Spleen (tissue), 11 donors: ENCODE results near the gene SLIT1. TPM values are rescaled to one million over a fixed set of nuclear protein-coding genes. Genes with fewer than 3 reads are reported as not detected.

Source experiments
- DNase-seq: peaks from one replicate; pipeline ENCODE4 v3.0.0-alpha.2; 2020
- H3K27ac ChIP-seq, 8 donors: fragments of 200-600 bp; sonication (generic) in 7 of 8; 1 replicate in 4 of 8; 2 replicates in 4 of 8; pipeline versions ENCODE4 v1.5.0 to v1.8.0; 2016 to 2021; ENCODE audit warnings: inconsistent platforms in 4 of 8, mild to moderate bottlenecking in 4 of 8, moderate library complexity in 1 of 8
- H3K27me3 ChIP-seq, 7 donors: fragments of 200-600 bp; sonication (generic) in 6 of 7; replicated peaks in 1 of 7; 1 replicate in 4 of 7; 2 replicates in 3 of 7; pipeline versions ENCODE4 v1.5.0 to v1.8.0; 2016 to 2021; ENCODE audit warnings: inconsistent platforms in 3 of 7, mild to moderate bottlenecking in 1 of 7
- H3K36me3 ChIP-seq, 6 donors: fragments of 200-600 bp; sonication (generic) in 5 of 6; 1 replicate in 4 of 6; 2 replicates in 2 of 6; pipeline versions ENCODE4 v1.5.0 to v1.8.0; 2016 to 2021; ENCODE audit warnings: inconsistent platforms in 2 of 6
- H3K4me1 ChIP-seq, 6 donors: fragments of 200-600 bp; sonication (generic) in 5 of 6; 1 replicate in 3 of 6; 2 replicates in 3 of 6; pipeline versions ENCODE4 v1.5.0 to v1.8.0; 2016 to 2021; ENCODE audit warnings: inconsistent platforms in 3 of 6
- H3K4me3 ChIP-seq, 8 donors: fragments of 200-600 bp; sonication (generic) in 7 of 8; 1 replicate in 4 of 8; 2 replicates in 4 of 8; pipeline versions ENCODE4 v1.5.0 to v1.8.0; 2016 to 2021; ENCODE audit warnings: inconsistent platforms in 4 of 8, mild to moderate bottlenecking in 4 of 8, moderate library complexity in 2 of 8
- H3K9me3 ChIP-seq, 8 donors: fragments of 200-600 bp; sonication (generic) in 7 of 8; 1 replicate in 4 of 8; 2 replicates in 4 of 8; pipeline versions ENCODE4 v1.5.0 to v1.8.0; 2016 to 2021; ENCODE audit warnings: inconsistent platforms in 4 of 8
- POLR2A ChIP-seq, 3 donors: fragments of 450-650 bp; IDR thresholded peaks; one replicate each; pipeline ENCODE4 v1.5.1; 2017; ENCODE audit warnings: antibody characterized with exemption in 3 of 3, mild to moderate bottlenecking in 1 of 3
- POLR2AphosphoS5 ChIP-seq, 3 donors: sonication (generic); formaldehyde crosslinking; IDR thresholded peaks; one replicate each; pipeline ENCODE4 v1.5.1; 2017; ENCODE audit warnings: antibody characterized with exemption in 3 of 3
- WGBS, 5 donors: extraction: QIAGEN DNeasy Blood & Tissue Kit in 3 of 5; methylation state at CpG; one replicate each; pipeline versions ENCODE4 v1.1.5 to v1.1.7; 2013 to 2018; 5-methylcytosine and 5-hydroxymethylcytosine counted together
- intact Hi-C: fragments of 100-400 bp; cut with DNase I; formaldehyde crosslinking; loops from one replicate; pipeline ENCODE4 v1.15.0; 2023; ENCODE audit warnings: low total_unique reads
- polyA plus RNA-seq, 3 donors: library from polyadenylated mRNA; stranded (reverse); fragments of 200-250 nt; gene quantifications; one replicate each; pipeline ENCODE4 v1.2.1, GENCODE V29; 2013
- total RNA-seq, 7 donors: library from RNA; depleted of rRNA in 3 of 7; stranded (reverse); fragments of >200 nt in 3 of 7; fragmentation: NEBNext Ultra II Directional in 4 of 7; extraction: Animal tissue kit (Norgen Biotek cat#: 25700) in 4 of 7; gene quantifications; one replicate each; pipeline versions ENCODE4 v1.1.0 to v1.2.1, GENCODE V29; 2016 to 2021
- TF ChIP-seq, protein P1 (sequence below), 11 experiments: fragments of 200-600 bp in 7 of 11; fragments of 450-650 bp in 4 of 11; sonication (generic) in 4 of 11; IDR thresholded peaks in 8 of 11; conservative IDR thresholded peaks in 3 of 11; 1 replicate in 7 of 11; 2 replicates in 4 of 11; pipeline versions ENCODE4 v1.4.0 to v1.8.0; 2016 to 2021; ENCODE audit warnings: antibody characterized with exemption in 11 of 11, inconsistent platforms in 4 of 11, mild to moderate bottlenecking in 1 of 11
- donor health status: healthy with polysubstance abuse.
- donor health status: DM: no; HTN: no; CAD: no; lungs with moderate emphysema.
- donor health status: DM: no; HTN: no; CAD: no.
- donor health status: Bipolar disorder and iron deficiency.
- donor health status: healthy.
- donor health status: DM: no; HTN: no; CAD: no.
- donor health status: DM: yes; HTN: yes; CAD: no.

Gene SLIT1
- total and polyA plus RNA-seq, 10 donors: 0.11 to 0.82 (median 0.52) TPM

DNA sequence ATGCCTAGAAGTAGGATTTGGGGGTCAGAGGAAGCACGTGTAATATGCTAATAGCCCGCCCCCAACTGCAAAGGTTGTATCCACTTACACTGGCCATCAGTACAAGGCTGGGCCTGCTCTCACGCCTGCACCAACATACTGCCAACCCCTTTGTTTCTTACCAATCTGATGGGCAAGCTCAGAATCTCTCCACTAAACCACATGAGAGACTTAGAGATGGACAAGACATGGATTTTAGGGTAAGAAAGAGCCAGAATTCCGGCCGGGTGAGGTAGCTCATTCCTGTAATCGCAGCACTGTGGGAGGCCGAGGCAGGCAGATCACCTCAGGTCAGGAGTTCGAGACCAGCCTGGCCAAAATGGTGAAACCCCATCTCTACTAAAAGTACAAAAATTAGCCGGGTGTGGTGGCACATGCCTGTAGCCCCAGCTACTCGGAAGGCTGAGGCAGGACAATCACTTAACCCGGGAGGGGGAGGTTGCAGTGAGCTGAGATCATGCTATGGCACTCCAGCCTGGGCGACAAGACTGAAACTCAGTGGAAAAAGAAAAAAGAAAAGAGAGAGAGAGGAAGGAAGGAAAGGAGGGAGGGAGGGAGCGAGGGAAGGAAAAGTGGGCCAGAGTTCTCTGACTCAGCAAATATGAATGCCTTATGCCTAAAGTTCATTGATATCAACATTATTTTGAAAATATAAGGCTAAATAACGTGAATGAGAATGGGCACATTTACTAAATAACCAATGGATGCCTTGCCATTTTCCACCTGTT, 162.2 kb downstream of the SLIT1 start:
- TF ChIP-seq POLR2A (IDR thresholded peaks at IDR 0.05) (no peak), POLR2AphosphoS5 (IDR thresholded peaks at IDR 0.05) (no peak)
- TF ChIP-seq, protein P1, sequence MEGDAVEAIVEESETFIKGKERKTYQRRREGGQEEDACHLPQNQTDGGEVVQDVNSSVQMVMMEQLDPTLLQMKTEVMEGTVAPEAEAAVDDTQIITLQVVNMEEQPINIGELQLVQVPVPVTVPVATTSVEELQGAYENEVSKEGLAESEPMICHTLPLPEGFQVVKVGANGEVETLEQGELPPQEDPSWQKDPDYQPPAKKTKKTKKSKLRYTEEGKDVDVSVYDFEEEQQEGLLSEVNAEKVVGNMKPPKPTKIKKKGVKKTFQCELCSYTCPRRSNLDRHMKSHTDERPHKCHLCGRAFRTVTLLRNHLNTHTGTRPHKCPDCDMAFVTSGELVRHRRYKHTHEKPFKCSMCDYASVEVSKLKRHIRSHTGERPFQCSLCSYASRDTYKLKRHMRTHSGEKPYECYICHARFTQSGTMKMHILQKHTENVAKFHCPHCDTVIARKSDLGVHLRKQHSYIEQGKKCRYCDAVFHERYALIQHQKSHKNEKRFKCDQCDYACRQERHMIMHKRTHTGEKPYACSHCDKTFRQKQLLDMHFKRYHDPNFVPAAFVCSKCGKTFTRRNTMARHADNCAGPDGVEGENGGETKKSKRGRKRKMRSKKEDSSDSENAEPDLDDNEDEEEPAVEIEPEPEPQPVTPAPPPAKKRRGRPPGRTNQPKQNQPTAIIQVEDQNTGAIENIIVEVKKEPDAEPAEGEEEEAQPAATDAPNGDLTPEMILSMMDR (IDR thresholded peaks at IDR 0.05 in 8 of 11, conservative IDR thresholded peaks at IDR 0.05 in 3 of 11): no peak
- Histone ChIP-seq H3K27me3 (no peaks in the 10 kb centered on the region), H3K36me3 (no peaks in the 10 kb centered on the region), H3K27ac (no peak overlapping the region), H3K4me3 (no peak overlapping the region), H3K9me3 (no peaks in the 10 kb centered on the region), H3K4me1 (peaks cover 0 to 12% (median 4%) of the 10 kb centered on the region in 6 donors)
- 70 to 79% (median 71%) methylated on average over 14 of the region's 14 CpGs for WGBS, 5 donors
- no peak for DNase-seq
- intact Hi-C loops: no loop called here

DNA sequence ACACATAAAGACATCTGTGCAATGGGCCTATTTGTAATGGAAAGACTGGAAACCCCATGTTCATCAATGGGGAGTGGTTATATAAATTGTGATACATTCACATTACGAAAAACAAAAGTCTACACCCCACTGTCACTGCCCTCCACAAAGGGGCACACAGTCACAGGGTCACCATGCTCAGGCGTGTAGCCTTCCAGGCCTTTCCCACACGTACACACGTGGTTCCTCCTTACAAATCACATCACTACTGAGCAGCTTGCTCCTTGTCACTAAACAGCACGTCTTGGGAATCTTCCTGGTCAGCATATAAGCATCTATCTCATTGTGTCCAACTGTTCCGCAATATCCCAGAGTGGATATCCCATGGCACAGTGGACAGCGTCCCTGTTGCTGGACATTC, 163.1 kb downstream of the SLIT1 start:
- no peak overlapping the region for H3K27ac ChIP-seq
- WGBS, 5 donors: 91 to 97% (median 93%) methylated on average over 7 of the region's 7 CpGs
- no peak for TF ChIP-seq POLR2AphosphoS5 (IDR thresholded peaks at IDR 0.05)
- TF ChIP-seq, protein P1 (IDR thresholded peaks at IDR 0.05 in 8 of 11, conservative IDR thresholded peaks at IDR 0.05 in 3 of 11): no peak
- no peak for TF ChIP-seq POLR2A (IDR thresholded peaks at IDR 0.05)
- H3K36me3 ChIP-seq: no peaks in the 10 kb centered on the region
- intact Hi-C loops: no loop called here
- H3K4me1 ChIP-seq: peaks cover 0 to 12% (median 4%) of the 10 kb centered on the region in 6 donors
- DNase-seq: no peak
- H3K4me3 ChIP-seq: no peak overlapping the region
- H3K9me3 ChIP-seq: no peaks in the 10 kb centered on the region
- no peaks in the 10 kb centered on the region for H3K27me3 ChIP-seq

DNA sequence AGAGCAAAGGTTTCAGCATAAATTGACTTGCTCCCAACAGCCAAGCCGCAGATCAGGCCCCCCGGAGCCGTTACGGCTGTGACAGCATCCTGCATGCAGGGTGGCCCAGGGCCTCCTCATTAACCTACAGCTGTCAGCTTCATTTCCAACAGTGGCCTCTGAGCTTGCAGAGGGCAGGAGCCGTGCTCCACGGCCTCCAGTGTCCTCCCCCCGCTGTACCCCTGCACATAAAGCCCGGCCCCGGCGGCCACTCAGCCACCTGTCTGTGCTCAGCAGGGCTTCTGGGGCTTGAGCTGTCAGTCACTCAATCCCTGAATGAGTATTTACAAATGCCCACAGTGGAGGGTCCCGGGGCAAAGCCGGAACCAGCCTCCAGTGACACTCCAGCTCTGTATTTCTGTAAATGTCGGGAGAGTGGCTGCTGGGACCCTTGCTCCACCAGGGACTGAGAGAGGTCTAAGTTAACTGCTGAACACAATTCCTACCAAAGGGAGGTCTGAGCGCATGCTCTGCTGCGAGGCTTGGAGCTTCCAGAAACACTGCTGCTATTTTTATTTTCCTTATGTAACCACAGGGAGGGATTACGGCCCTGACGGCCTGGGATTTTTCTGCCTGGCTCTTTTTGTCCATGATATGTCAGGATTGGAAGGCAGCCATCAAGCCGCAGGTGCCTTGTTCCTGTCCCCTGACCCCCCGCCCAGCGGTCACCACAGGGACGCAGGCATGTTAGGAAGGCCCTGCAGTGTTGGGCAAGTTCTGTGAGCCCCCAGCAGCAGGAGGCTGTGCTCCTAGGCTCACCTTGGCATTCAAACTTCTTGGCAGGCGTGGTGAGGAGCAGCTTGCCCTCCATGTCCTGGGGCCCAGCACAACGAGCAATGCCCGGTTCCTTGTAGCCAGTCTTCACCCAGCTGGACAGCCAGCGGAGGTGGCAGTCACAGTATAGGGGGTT, 165.0 kb downstream of the SLIT1 start:
- TF ChIP-seq, protein P1 (IDR thresholded peaks at IDR 0.05 in 8 of 11, conservative IDR thresholded peaks at IDR 0.05 in 3 of 11): no peak
- no peak for TF ChIP-seq POLR2AphosphoS5 (IDR thresholded peaks at IDR 0.05)
- TF ChIP-seq POLR2A (IDR thresholded peaks at IDR 0.05): no peak
- 82 to 87% (median 83%) methylated on average over 21 to 25 of the region's 25 CpGs for WGBS, 5 donors
- Histone ChIP-seq H3K4me1 (peaks cover 0 to 22% (median 5%) of the 10 kb centered on the region in 6 donors), H3K36me3 (no peaks in the 10 kb centered on the region), H3K9me3 (no peaks in the 10 kb centered on the region), H3K27ac (no peak overlapping the region), H3K4me3 (no peak overlapping the region), H3K27me3 (no peaks in the 10 kb centered on the region)
- no peak for DNase-seq
- intact Hi-C loops: no loop called here
